ENCODE results near the gene CADPS. TPM values are rescaled to one million over a fixed set of nuclear protein-coding genes. Genes with fewer than 3 reads are reported as not detected.

Gene CADPS
- total RNA-seq, 4 donors from 2014 or later = 0.31 to 14.4 (median 5.2) TPM

DNA sequence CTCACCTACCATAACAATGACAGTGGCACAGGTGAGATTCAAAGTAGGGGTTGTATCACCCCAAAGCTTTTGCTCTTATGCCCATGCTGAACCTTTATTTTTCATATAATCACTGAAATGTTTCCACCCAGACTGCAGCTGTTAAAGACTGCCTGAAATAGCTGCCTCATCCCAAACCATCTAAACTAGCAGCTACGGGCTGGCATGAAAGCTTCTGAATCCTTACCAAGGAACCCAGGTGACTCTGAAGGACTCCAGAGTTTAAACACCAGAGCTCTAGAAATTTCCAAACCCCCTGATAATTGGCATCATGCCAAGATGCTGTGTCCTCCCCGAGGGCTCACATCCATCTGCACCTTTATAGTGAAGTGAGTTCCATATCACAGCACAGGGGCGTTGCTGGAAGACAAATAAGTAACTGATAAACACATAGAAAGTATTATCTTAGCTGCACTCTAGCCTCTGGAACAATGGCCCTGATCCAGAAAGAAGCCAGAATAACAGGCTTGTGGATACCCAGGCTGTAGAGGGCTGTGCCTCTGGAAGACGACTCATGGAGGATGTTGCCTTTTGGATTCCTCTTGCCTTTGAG, 238.9 kb downstream of the CADPS start:
- ATAC-seq = no peak
- Histone ChIP-seq H3K27me3 (peaks cover 9% of the 10 kb centered on the region), H3K36me3 (no peaks in the 10 kb centered on the region), H3K4me1 (no peaks in the 10 kb centered on the region), H3K27ac (no peak overlapping the region), H3K4me3 (no peak overlapping the region), H3K9me3 (no peaks in the 10 kb centered on the region)
- no peak for TF ChIP-seq EP300 (IDR thresholded peaks at IDR 0.05)
- no peak for TF ChIP-seq POLR2AphosphoS5 (IDR thresholded peaks at IDR 0.05)
- TF ChIP-seq, protein P1, sequence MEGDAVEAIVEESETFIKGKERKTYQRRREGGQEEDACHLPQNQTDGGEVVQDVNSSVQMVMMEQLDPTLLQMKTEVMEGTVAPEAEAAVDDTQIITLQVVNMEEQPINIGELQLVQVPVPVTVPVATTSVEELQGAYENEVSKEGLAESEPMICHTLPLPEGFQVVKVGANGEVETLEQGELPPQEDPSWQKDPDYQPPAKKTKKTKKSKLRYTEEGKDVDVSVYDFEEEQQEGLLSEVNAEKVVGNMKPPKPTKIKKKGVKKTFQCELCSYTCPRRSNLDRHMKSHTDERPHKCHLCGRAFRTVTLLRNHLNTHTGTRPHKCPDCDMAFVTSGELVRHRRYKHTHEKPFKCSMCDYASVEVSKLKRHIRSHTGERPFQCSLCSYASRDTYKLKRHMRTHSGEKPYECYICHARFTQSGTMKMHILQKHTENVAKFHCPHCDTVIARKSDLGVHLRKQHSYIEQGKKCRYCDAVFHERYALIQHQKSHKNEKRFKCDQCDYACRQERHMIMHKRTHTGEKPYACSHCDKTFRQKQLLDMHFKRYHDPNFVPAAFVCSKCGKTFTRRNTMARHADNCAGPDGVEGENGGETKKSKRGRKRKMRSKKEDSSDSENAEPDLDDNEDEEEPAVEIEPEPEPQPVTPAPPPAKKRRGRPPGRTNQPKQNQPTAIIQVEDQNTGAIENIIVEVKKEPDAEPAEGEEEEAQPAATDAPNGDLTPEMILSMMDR (IDR thresholded peaks at IDR 0.05) = no peak
- TF ChIP-seq POLR2A (IDR thresholded peaks at IDR 0.05) = no peak
- 27 to 46% methylated on average over 2 to 4 of the region's 4 CpGs for WGBS, 2 donors (ENCODE audit: low coverage in 1 of 2)

DNA sequence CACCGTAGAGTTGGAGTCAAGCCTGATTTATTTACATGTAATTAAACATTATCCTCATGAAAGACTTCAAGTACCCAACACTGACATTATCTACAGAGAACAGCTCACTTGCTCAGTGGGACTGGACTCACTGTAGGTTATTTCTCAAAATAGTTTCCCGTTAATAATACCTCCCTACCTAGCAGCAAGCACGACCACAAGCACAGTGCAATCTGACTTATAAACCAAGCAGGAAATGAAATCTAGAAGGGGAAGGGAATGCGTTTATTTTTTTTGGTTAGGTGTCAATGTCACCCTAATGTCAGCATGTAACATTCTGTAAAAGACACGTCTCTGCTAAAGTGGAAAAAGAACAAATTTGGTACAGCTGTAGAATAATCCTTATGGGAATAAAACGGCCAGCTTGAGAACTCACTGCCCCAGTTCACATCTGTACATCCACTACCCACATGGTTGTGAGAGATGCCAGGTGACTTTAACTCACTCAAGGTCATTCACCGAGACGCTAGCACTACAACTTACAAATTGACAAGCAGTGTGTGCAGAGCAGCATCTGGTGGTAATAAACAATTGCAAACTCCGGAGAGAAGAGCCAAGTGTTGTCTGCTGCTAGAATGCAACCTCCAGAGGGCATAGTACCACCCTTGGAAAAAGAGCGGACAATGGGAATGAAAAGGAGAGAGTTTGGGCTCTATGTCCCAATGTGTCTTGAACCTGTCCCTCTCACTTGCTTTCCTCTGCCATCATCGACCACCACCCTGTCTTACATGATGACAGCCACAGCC, 242.5 kb downstream of the CADPS start:
- ATAC-seq = no peak
- no peaks in the 10 kb centered on the region for H3K36me3 ChIP-seq
- WGBS, 2 donors (ENCODE audit: low coverage in 1 of 2) = 45 to 47% methylated on average over 10 to 11 of the region's 11 CpGs
- no peak overlapping the region for H3K4me3 ChIP-seq
- H3K4me1 ChIP-seq = no peaks in the 10 kb centered on the region
- no peak overlapping the region for H3K27ac ChIP-seq
- H3K9me3 ChIP-seq = no peaks in the 10 kb centered on the region
- TF ChIP-seq POLR2AphosphoS5 (IDR thresholded peaks at IDR 0.05) (no peak), EP300 (IDR thresholded peaks at IDR 0.05) (no peak), POLR2A (IDR thresholded peaks at IDR 0.05) (no peak)
- TF ChIP-seq, protein P1 (IDR thresholded peaks at IDR 0.05) = no peak
- peaks cover 15% of the 10 kb centered on the region for H3K27me3 ChIP-seq

DNA sequence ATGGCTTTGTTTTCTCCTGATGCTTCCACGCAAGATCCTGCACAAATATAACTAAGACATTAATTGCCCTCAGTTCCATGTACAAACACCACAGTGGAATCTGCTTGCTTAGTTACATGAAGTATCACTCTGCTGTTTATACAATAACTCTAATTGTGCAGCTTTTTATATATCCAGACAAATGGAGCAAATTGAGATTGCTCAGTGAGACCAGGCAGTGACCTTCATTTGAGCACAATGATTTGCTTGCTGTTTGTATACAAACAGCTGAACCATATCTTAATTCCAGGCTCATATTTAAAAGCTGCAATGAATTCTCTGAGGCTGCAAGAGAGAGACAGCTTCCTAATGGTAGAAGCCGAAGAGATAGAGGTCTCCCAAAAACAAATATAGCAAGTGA, 243.7 kb downstream of the CADPS start:
- Histone ChIP-seq H3K4me3 (no peak overlapping the region), H3K27ac (no peak overlapping the region), H3K36me3 (no peaks in the 10 kb centered on the region), H3K4me1 (no peaks in the 10 kb centered on the region), H3K27me3 (peaks cover 15% of the 10 kb centered on the region), H3K9me3 (no peaks in the 10 kb centered on the region)
- ATAC-seq = no peak
- 55 to 64% methylated on average over 2 of the region's 2 CpGs for WGBS, 2 donors (ENCODE audit: low coverage in 1 of 2)
- no peak for TF ChIP-seq EP300 (IDR thresholded peaks at IDR 0.05)
- no peak for TF ChIP-seq POLR2A (IDR thresholded peaks at IDR 0.05)
- TF ChIP-seq, protein P1 (IDR thresholded peaks at IDR 0.05) = no peak
- no peak for TF ChIP-seq POLR2AphosphoS5 (IDR thresholded peaks at IDR 0.05)

DNA sequence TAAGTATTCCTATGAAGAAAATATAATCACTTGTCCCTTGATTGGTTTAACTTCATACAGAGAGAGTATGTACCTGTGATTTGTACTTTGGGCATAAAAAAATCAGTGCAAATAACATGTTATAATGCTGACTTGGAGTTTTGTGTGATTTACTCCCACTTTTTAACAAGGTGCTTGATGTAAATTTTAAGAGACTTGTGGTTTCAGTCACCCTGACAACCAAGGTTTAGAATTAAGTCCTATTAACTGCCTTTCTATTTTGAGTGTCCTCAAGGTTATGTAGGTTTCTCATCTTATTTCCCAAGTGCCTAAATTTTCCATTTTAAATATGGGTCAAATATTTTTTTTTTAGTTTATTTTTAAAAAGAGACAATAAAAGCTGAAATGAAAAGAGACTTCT, 244.6 kb downstream of the CADPS start:
- Histone ChIP-seq H3K4me3 (no peak overlapping the region), H3K4me1 (no peaks in the 10 kb centered on the region)

More for the DNA sequence above, 244.6 kb downstream of the CADPS start:
- Histone ChIP-seq H3K9me3 (no peaks in the 10 kb centered on the region), H3K27ac (no peak overlapping the region), H3K27me3 (peaks cover 15% of the 10 kb centered on the region), H3K36me3 (no peaks in the 10 kb centered on the region)
- ATAC-seq = no peak
- TF ChIP-seq POLR2AphosphoS5 (IDR thresholded peaks at IDR 0.05) = no peak
- TF ChIP-seq EP300 (IDR thresholded peaks at IDR 0.05) = no peak
- TF ChIP-seq, protein P1 (IDR thresholded peaks at IDR 0.05) = no peak
- TF ChIP-seq POLR2A (IDR thresholded peaks at IDR 0.05) = no peak
